ENCODE measurements around the gene STAG2.

DNA sequence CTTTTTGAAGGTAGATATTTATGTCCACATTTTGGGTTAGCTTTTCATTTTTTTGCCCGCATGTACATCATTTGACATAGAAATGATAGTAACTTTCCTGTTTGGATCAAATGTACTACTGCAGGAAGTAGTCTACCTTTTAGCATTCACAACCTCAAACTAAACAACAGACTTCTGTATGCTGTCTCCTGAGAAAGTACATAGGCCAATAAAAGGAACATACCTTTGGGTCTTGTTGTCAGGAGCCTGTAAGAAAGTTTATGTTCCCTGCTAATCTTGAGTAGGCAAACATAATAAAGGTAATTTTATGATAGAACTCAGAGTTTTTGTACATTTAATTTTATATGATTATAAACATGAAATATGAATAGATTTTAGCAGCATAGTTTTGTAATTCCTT is 54.2 kb downstream of the STAG2 start:
- TF ChIP-seq POLR2AphosphoS5 (IDR thresholded peaks at IDR 0.05; ENCODE audit: low read depth, low read length) (no peak), POLR2A (IDR thresholded peaks at IDR 0.05; ENCODE audit: low read depth, low read length) (no peak), POU2F2 (IDR thresholded peaks at IDR 0.05; ENCODE audit: low read depth, low read length) (no peak), PAX5 (IDR thresholded peaks at IDR 0.05; ENCODE audit: insufficient read depth, low read length, severe bottlenecking) (no peak), TAF1 (IDR thresholded peaks at IDR 0.05; ENCODE audit: low read depth, low read length) (no peak), SPI1 (IDR thresholded peaks at IDR 0.05; ENCODE audit: low read depth, low read length) (no peak)

All from GM12891 (cell line).